A673 (cell line): ENCODE measurements around the gene CXCR6.

Source experiments
- CTCF ChIP-seq: fragments of 300-800, 200-600 bp; sonication (generic); conservative IDR thresholded peaks from 2 replicates; pipeline ENCODE4 v1.5.1; 2017; ENCODE audit warnings: low read depth, mild to moderate bottlenecking, antibody characterized with exemption, low read length, moderate library complexity, mixed read lengths
- EZH2 ChIP-seq: fragments of 200-600 bp; sonication (generic); IDR thresholded peaks from 2 replicates; pipeline ENCODE4 v1.6.1; 2017; ENCODE audit warnings: borderline replicate concordance, low read depth, mild to moderate bottlenecking, mixed read lengths, antibody characterized with exemption, low read length; ENCODE audit not compliant: poor library complexity, severe bottlenecking

- TF ChIP-seq CTCF (no peak), EZH2 (no peak)
Observed at GRCh38 chr3:45980819-45981218, 37.6 kb downstream of the CXCR6 start.
